GM19099 (cell line): ENCODE measurements around the gene ZC2HC1B.

ENCODE experiments used
- POLR2A ChIP-seq: IDR thresholded peaks from 3 replicates; pipeline ENCODE4 v1.6.1; 2011; ENCODE audit warnings: low read depth; ENCODE audit not compliant: insufficient read length; ENCODE audit errors: extremely low read depth

The ZC2HC1B gene

GRCh38 chr6:143966312-143966711 is 102.0 kb downstream of the ZC2HC1B start:
- TF ChIP-seq POLR2A = no peak

- no peak for TF ChIP-seq POLR2A
Observed at GRCh38 chr6:143967706-143968376, 103.6 kb downstream of the ZC2HC1B start.

GRCh38 chr6:143969077-143969476 is 104.8 kb downstream of the ZC2HC1B start:
- TF ChIP-seq POLR2A = no peak

- no peak for TF ChIP-seq POLR2A
Observed at GRCh38 chr6:143970456-143971218, 106.4 kb downstream of the ZC2HC1B start.

GRCh38 chr6:143971482-143972205 is 107.4 kb downstream of the ZC2HC1B start:
- TF ChIP-seq POLR2A = no peak

- no peak for TF ChIP-seq POLR2A
Observed at GRCh38 chr6:143973097-143973966, 109.1 kb downstream of the ZC2HC1B start.

- TF ChIP-seq POLR2A = no peak
Observed at GRCh38 chr6:143974089-143974488, 109.8 kb downstream of the ZC2HC1B start.

- TF ChIP-seq POLR2A = no peak
Observed at GRCh38 chr6:143976806-143977349, 112.6 kb downstream of the ZC2HC1B start.

- no peak for TF ChIP-seq POLR2A
Observed at GRCh38 chr6:143980921-143981320, 116.6 kb downstream of the ZC2HC1B start.

- no peak for TF ChIP-seq POLR2A
Observed at GRCh38 chr6:143982968-143983367, 118.7 kb downstream of the ZC2HC1B start.

- TF ChIP-seq POLR2A = no peak
Observed at GRCh38 chr6:143984666-143985065, 120.4 kb downstream of the ZC2HC1B start.

- TF ChIP-seq POLR2A = no peak
Observed at GRCh38 chr6:143986463-143987065, 122.3 kb downstream of the ZC2HC1B start.
